H1 (cell line): ENCODE results near the gene UBD. TPM values are rescaled to one million over a fixed set of nuclear protein-coding genes. Genes with fewer than 3 reads are reported as not detected.

Source experiments
- CTCF ChIA-PET: fragments of 300-600 bp; sonication (Branson Sonifier 250); formaldehyde crosslinking; loops from one replicate; lab custom pipeline; 2021; ENCODE audit not compliant: partially characterized antibody; lab: Charles Lee
- POLR2A ChIA-PET: fragments of 300-600 bp; sonication (Branson Sonifier 250); formaldehyde crosslinking; loops from one replicate; lab custom pipeline; 2021; ENCODE audit warnings: inconsistent platforms; ENCODE audit not compliant: partially characterized antibody; lab: Charles Lee
- DNase-seq, 2 experiments: peaks; one replicate each; pipeline versions ENCODE4 v3.0.0 to v3.0.0-alpha.2; 2010 to 2022; ENCODE audit warnings: low spot score in 2 of 2, low read depth in 1 of 2, mixed read lengths in 1 of 2
- FAIRE-seq: peaks from 2 replicates; lab custom pipeline; 2011; peaks lifted over from hg19 to GRCh38; lab: Jason Lieb, UNC
- H2AFZ ChIP-seq: 2 replicates; pipeline ENCODE4 v1.8.1; 2012; ENCODE audit warnings: low read length, inconsistent platforms
- H2AK5ac ChIP-seq: 2 replicates; pipeline ENCODE4 v1.6.1; 2013; ENCODE audit warnings: low read depth, low read length
- H2BK120ac ChIP-seq: replicated peaks from 2 replicates; pipeline ENCODE3; 2013; ENCODE audit warnings: low read depth, low read length, inconsistent platforms
- H2BK12ac ChIP-seq: 2 replicates; pipeline ENCODE4 v1.6.1; 2013; ENCODE audit warnings: low read depth, low read length
- H2BK15ac ChIP-seq: 2 replicates; pipeline ENCODE4 v1.6.1; 2013; ENCODE audit warnings: low read length
- H2BK20ac ChIP-seq: 2 replicates; pipeline ENCODE4 v1.6.1; 2013; ENCODE audit warnings: low read length
- H2BK5ac ChIP-seq: 2 replicates; pipeline ENCODE4 v1.6.1; 2013; ENCODE audit warnings: low read depth, low read length
- H3K14ac ChIP-seq: 2 replicates; pipeline ENCODE4 v1.6.1; 2013; ENCODE audit warnings: inconsistent platforms; ENCODE audit not compliant: insufficient read length
- H3K18ac ChIP-seq: 2 replicates; pipeline ENCODE4 v1.6.1; 2013; ENCODE audit warnings: low read length; ENCODE audit errors: extremely low read depth
- H3K23ac ChIP-seq: 2 replicates; pipeline ENCODE4 v1.6.1; 2013; ENCODE audit warnings: inconsistent platforms; ENCODE audit not compliant: insufficient read length
- H3K23me2 ChIP-seq: 2 replicates; pipeline ENCODE4 v1.6.1; 2013; ENCODE audit warnings: low read depth, low read length
- H3K27ac ChIP-seq: 2 replicates; pipeline ENCODE4 v1.6.1; 2011; ENCODE audit warnings: low read depth, low read length, inconsistent platforms
- H3K27me3 ChIP-seq, 4 experiments: replicated peaks in 1 of 4; 1 replicate in 1 of 4; 2 replicates in 3 of 4; pipeline versions ENCODE4 v1.6.1 to v1.8.1; 2011 to 2013; ENCODE audit warnings: low read length in 3 of 4, mild to moderate bottlenecking in 3 of 4, inconsistent platforms in 2 of 4, mixed read lengths in 2 of 4, moderate library complexity in 1 of 4; ENCODE audit not compliant: control insufficient read depth in 3 of 4, insufficient read depth in 3 of 4; ENCODE audit errors: extremely low read depth in 1 of 4
- H3K36me3 ChIP-seq, 4 experiments: 2 replicates each; pipeline versions ENCODE4 v1.6.1 to v1.8.1; 2011 to 2013; ENCODE audit warnings: mild to moderate bottlenecking in 4 of 4, low read length in 3 of 4, moderate library complexity in 2 of 4, control low read depth in 1 of 4, inconsistent platforms in 1 of 4; ENCODE audit not compliant: insufficient read depth in 4 of 4, control insufficient read depth in 2 of 4
- H3K4ac ChIP-seq: replicated peaks from 2 replicates; pipeline ENCODE3; 2013; ENCODE audit warnings: low read length, low read depth, mixed read lengths, inconsistent platforms; ENCODE audit not compliant: insufficient read length
- H3K4me1 ChIP-seq, 4 experiments: replicated peaks in 1 of 4; 1 replicate in 1 of 4; 2 replicates in 3 of 4; pipeline versions ENCODE4 v1.6.1 to v1.8.1; 2011 to 2013; ENCODE audit warnings: low read length in 3 of 4, inconsistent platforms in 2 of 4, mixed read lengths in 1 of 4; ENCODE audit not compliant: insufficient read depth in 4 of 4, control insufficient read depth in 3 of 4
- H3K4me2 ChIP-seq, 2 experiments: 2 replicates each; pipeline versions ENCODE4 v1.6.1 to v1.8.1; 2011 to 2013; ENCODE audit warnings: low read depth in 2 of 2, low read length in 2 of 2, control low read depth in 1 of 2, inconsistent platforms in 1 of 2, mild to moderate bottlenecking in 1 of 2; ENCODE audit not compliant: insufficient read depth in 1 of 2
- H3K4me3 ChIP-seq, 4 experiments: fragments of 200-600, 300-600 bp in 1 of 4; sonication (generic), shearing (Covaris generic), sonication (Bioruptor Twin) in 1 of 4; 2 replicates each; pipeline versions ENCODE4 v1.5.1 to v1.8.1; 2011 to 2016; ENCODE audit warnings: low read length in 4 of 4, low read depth in 3 of 4, control low read depth in 2 of 4, inconsistent platforms in 2 of 4, mild to moderate bottlenecking in 2 of 4, mixed read lengths in 1 of 4, moderate library complexity in 1 of 4; ENCODE audit not compliant: insufficient read depth in 2 of 4; ENCODE audit errors: extremely low read depth in 1 of 4
- H3K56ac ChIP-seq: replicated peaks from 2 replicates; pipeline ENCODE3; 2013; ENCODE audit warnings: low read depth, mild to moderate bottlenecking, mixed read lengths, low read length, inconsistent platforms; ENCODE audit not compliant: insufficient read length
- H3K79me1 ChIP-seq: 2 replicates; pipeline ENCODE4 v1.6.1; 2013; ENCODE audit warnings: low read depth, low read length, control low read depth
- H3K79me2 ChIP-seq, 2 experiments: 2 replicates each; pipeline versions ENCODE4 v1.6.1 to v1.8.1; 2012 to 2013; ENCODE audit warnings: low read length in 2 of 2, mild to moderate bottlenecking in 2 of 2, inconsistent platforms in 1 of 2; ENCODE audit not compliant: insufficient read depth in 2 of 2, control insufficient read depth in 1 of 2
- H3K9ac ChIP-seq, 4 experiments: replicated peaks in 1 of 4; 1 replicate in 1 of 4; 2 replicates in 3 of 4; pipeline versions ENCODE4 v1.6.1 to v1.8.1; 2011 to 2013; ENCODE audit warnings: low read depth in 3 of 4, low read length in 3 of 4, control low read depth in 2 of 4, mild to moderate bottlenecking in 2 of 4, moderate library complexity in 2 of 4, inconsistent platforms in 1 of 4; ENCODE audit errors: extremely low read depth in 1 of 4
- H3K9me3 ChIP-seq, 2 experiments: 2 replicates each; pipeline versions ENCODE4 v1.6.1 to v1.8.1; 2012 to 2013; ENCODE audit warnings: mild to moderate bottlenecking in 2 of 2, moderate library complexity in 2 of 2, control low read depth in 1 of 2, inconsistent platforms in 1 of 2, low read depth in 1 of 2, low read length in 1 of 2, mixed read lengths in 1 of 2; ENCODE audit not compliant: insufficient read depth in 2 of 2
- H4K20me1 ChIP-seq, 2 experiments: replicated peaks in 1 of 2; 2 replicates each; pipeline versions ENCODE3 to v1.8.1; 2011 to 2013; ENCODE audit warnings: inconsistent platforms in 2 of 2, low read length in 2 of 2, mild to moderate bottlenecking in 1 of 2; ENCODE audit not compliant: insufficient read depth in 2 of 2, control insufficient read depth in 1 of 2
- H4K5ac ChIP-seq: 2 replicates; pipeline ENCODE4 v1.6.1; 2013; ENCODE audit warnings: low read length, low read depth, mixed read lengths, inconsistent platforms; ENCODE audit not compliant: insufficient read length
- H4K8ac ChIP-seq: 2 replicates; pipeline ENCODE4 v1.8.0; 2013; ENCODE audit warnings: mild to moderate bottlenecking, moderate library complexity, low read length, inconsistent platforms; ENCODE audit not compliant: insufficient read depth; ENCODE audit errors: extremely low read depth
- H4K91ac ChIP-seq: replicated peaks from 2 replicates; pipeline ENCODE3; 2013; ENCODE audit warnings: low read length, mixed read lengths, inconsistent platforms; ENCODE audit not compliant: insufficient read length
- BRCA1 ChIP-seq: IDR thresholded peaks from 2 replicates; pipeline ENCODE4 v1.6.1; 2012; ENCODE audit warnings: low read depth, low read length, improper control_type of control experiment
- CHD1 ChIP-seq: IDR thresholded peaks from 2 replicates; pipeline ENCODE4 v1.6.1; 2012; ENCODE audit warnings: low read depth, low read length, improper control_type of control experiment
- CTBP2 ChIP-seq: IDR thresholded peaks from 2 replicates; pipeline ENCODE4 v1.7.0; 2011; ENCODE audit warnings: borderline replicate concordance, mild to moderate bottlenecking, moderate library complexity, mixed read lengths, low read length; ENCODE audit not compliant: insufficient read depth, insufficient read length
- HDAC6 ChIP-seq: IDR thresholded peaks from one replicate; pipeline ENCODE4 v1.7.1; 2012; ENCODE audit warnings: low read depth, mild to moderate bottlenecking, inconsistent platforms, low read length, moderate library complexity
- NRF1 ChIP-seq: IDR thresholded peaks from 2 replicates; pipeline ENCODE4 v1.6.1; 2011; ENCODE audit warnings: mild to moderate bottlenecking, low read depth, low read length, improper control_type of control experiment
- POLR2A ChIP-seq, 2 experiments: IDR thresholded peaks; 1 replicate in 1 of 2; 2 replicates in 1 of 2; pipeline ENCODE4 v1.6.1; 2011; ENCODE audit warnings: low read depth in 2 of 2, low read length in 2 of 2, mild to moderate bottlenecking in 2 of 2; ENCODE audit errors: control extremely low read depth in 1 of 2
- SAP30 ChIP-seq: fragments of 300-600 bp; sonication (generic); IDR thresholded peaks from 2 replicates; pipeline ENCODE4 v1.7.1; 2012; ENCODE audit warnings: low read length, moderate library complexity, mild to moderate bottlenecking, inconsistent platforms; ENCODE audit not compliant: insufficient read depth, insufficient replicate concordance
- SIX5 ChIP-seq: IDR thresholded peaks from 2 replicates; pipeline ENCODE4 v1.6.1; 2011; ENCODE audit warnings: mild to moderate bottlenecking, low read depth, low read length
- SP1 ChIP-seq: IDR thresholded peaks from 2 replicates; pipeline ENCODE4 v1.6.1; 2011; ENCODE audit warnings: low read depth, low read length
- SP2 ChIP-seq: IDR thresholded peaks from 2 replicates; pipeline ENCODE4 v1.6.1; 2012; ENCODE audit warnings: mild to moderate bottlenecking, low read length, inconsistent platforms
- TAF7 ChIP-seq: optimal IDR thresholded peaks from 2 replicates; pipeline ENCODE3; 2011; ENCODE audit warnings: low read depth, mild to moderate bottlenecking, inconsistent platforms, low read length, moderate library complexity, borderline replicate concordance
- TBP ChIP-seq: IDR thresholded peaks from 2 replicates; pipeline ENCODE4 v1.6.1; 2011; ENCODE audit warnings: low read depth, low read length, improper control_type of control experiment
- WGBS, 2 experiments: shearing (Covaris generic) in 1 of 2; methylation state at CpG; one replicate each; pipeline versions ENCODE4 v1.1.6 to v1.1.7; 2013 to 2015; ENCODE audit warnings: low lambda C conversion rate in 2 of 2, mixed read lengths in 2 of 2, inconsistent platforms in 1 of 2, low coverage in 1 of 2, missing lambda C conversion rate in 1 of 2; ENCODE audit not compliant: insufficient replicate concordance in 2 of 2, insufficient coverage in 1 of 2, insufficient read length in 1 of 2; ENCODE audit errors: extremely low coverage in 1 of 2, missing lambda C conversion rate in 1 of 2; 5-methylcytosine and 5-hydroxymethylcytosine counted together
- polyA plus RNA-seq, 7 experiments: library from polyadenylated mRNA; depleted of rRNA in 3 of 7; stranded (reverse) in 5 of 7; unstranded in 2 of 7; fragments of >200 nt in 5 of 7; fragments of 200-250 nt in 2 of 7; gene quantifications; 1 replicate in 5 of 7; 2 replicates in 1 of 7; 4 replicates in 1 of 7; pipeline versions ENCODE4 v1.2.1 to v1.2.3, GENCODE V29; 2011 to 2013; ENCODE audit warnings: missing spikeins in 2 of 7, mixed read lengths in 2 of 7
- total RNA-seq: library from RNA; stranded (reverse); fragmentation: NEBNext Ultra II Directional; extraction: Animal tissue kit (Norgen Biotek cat#: 25700); gene quantifications from 2 replicates; pipeline ENCODE4 v1.2.1, GENCODE V29; 2021
- TF ChIP-seq, protein P1 (sequence below): IDR thresholded peaks from 2 replicates; pipeline ENCODE4 v1.6.1; 2011; ENCODE audit warnings: low read length, improper control_type of control experiment

UBD gene
- total and polyA plus RNA-seq, 2 of the 8 experiments (the other 6 are each of a cell fraction or from before 2014, with no cell fraction given) = 0.23 TPM; not detected in 1

GRCh38 chr6:29532320-29532951 lies 27.1 kb downstream of the UBD start:
- Histone ChIP-seq H3K9me3 (no peaks in the 10 kb centered on the region), H2BK120ac (no peak overlapping the region), H3K4me1 (no peaks in the 10 kb centered on the region), H2BK15ac (no peak overlapping the region), H3K23ac (no peak overlapping the region), H3K79me1 (no peaks in the 10 kb centered on the region), H3K36me3 (no peaks in the 10 kb centered on the region), H3K23me2 (no peaks in the 10 kb centered on the region), H4K20me1 (no peaks in the 10 kb centered on the region), H3K79me2 (no peaks in the 10 kb centered on the region), H3K14ac (no peak overlapping the region), H3K4ac (no peak overlapping the region), H3K9ac (no peak overlapping the region), H2BK20ac (no peak overlapping the region), H3K4me2 (no peak overlapping the region), H2AFZ (no peak overlapping the region), H4K5ac (no peak overlapping the region), H4K91ac (no peak overlapping the region), H4K8ac (peak overlapping the region; percentile 15; the same call in 1 of the 2 replicates), H3K27me3 (no peaks in the 10 kb centered on the region), H2BK5ac (no peak overlapping the region), H3K4me3 (no peak overlapping the region), H2AK5ac (no peak overlapping the region), H3K27ac (no peak overlapping the region), H2BK12ac (no peak overlapping the region), H3K18ac (no peak overlapping the region), H3K56ac (no peak overlapping the region)
- DNase-seq (peak in 1 of 2 experiments; percentile 39), FAIRE-seq (no peak)
- WGBS, 2 experiments = 52% methylated on average over 2 of the region's 2 CpGs; no CpG with 5 or more reads in 1 of the 2 experiments
- ChIA-PET CTCF (interaction anchor here (0.9 to 1.9 kb wide), 3 partner anchors 9 to 56 kb away, joined by 3 to 10 read pairs (median 3); no protein-coding TSS in a partner anchor), POLR2A (no interaction called here)
- no peak for TF ChIP-seq TBP
- no peak for TF ChIP-seq SIX5
- no peak for TF ChIP-seq HDAC6
- no peak for TF ChIP-seq CTBP2
- TF ChIP-seq SP1 = no peak
- TF ChIP-seq NRF1 = no peak
- TF ChIP-seq SAP30 = no peak
- TF ChIP-seq, protein P1, sequence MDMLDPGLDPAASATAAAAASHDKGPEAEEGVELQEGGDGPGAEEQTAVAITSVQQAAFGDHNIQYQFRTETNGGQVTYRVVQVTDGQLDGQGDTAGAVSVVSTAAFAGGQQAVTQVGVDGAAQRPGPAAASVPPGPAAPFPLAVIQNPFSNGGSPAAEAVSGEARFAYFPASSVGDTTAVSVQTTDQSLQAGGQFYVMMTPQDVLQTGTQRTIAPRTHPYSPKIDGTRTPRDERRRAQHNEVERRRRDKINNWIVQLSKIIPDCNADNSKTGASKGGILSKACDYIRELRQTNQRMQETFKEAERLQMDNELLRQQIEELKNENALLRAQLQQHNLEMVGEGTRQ = no peak
- TF ChIP-seq CHD1 = no peak
- no peak for TF ChIP-seq TAF7
- TF ChIP-seq POLR2A (IDR thresholded peaks at IDR 0.05; ENCODE audit: control extremely low read depth in 1 of 2, low read depth in 2 of 2, low read length in 2 of 2) = no peak
- no peak for TF ChIP-seq BRCA1
- no peak for TF ChIP-seq SP2
